Adrenal gland (tissue), 12 donors: Measurements from ENCODE around the gene ZNF775. TPM values are rescaled to one million over a fixed set of nuclear protein-coding genes. Genes with fewer than 3 reads are reported as not detected.

Source experiments
- DNase-seq, 7 donors: peaks; one replicate each; pipeline ENCODE4 v3.0.0-alpha.2; 2019 to 2020
- H3K27ac ChIP-seq, 5 donors: fragments of 200-600 bp; sonication (generic) in 4 of 5; 1 replicate in 3 of 5; 2 replicates in 2 of 5; pipeline versions ENCODE4 v1.5.1 to v1.8.0; 2016 to 2020; ENCODE audit warnings: mild to moderate bottlenecking in 1 of 5
- H3K27me3 ChIP-seq: fragments of 200-600 bp; 2 replicates; pipeline ENCODE4 v1.8.0; 2021
- H3K36me3 ChIP-seq, 2 donors: fragments of 200-600 bp; replicated peaks in 1 of 2; 1 replicate in 1 of 2; 2 replicates in 1 of 2; pipeline versions ENCODE4 v1.5.1 to v1.8.0; 2018 to 2022
- H3K4me1 ChIP-seq, 2 donors: fragments of 200-600 bp; replicated peaks in 1 of 2; 1 replicate in 1 of 2; 2 replicates in 1 of 2; pipeline versions ENCODE4 v1.5.1 to v1.8.0; 2018 to 2021
- H3K4me3 ChIP-seq, 4 donors: fragments of 200-600 bp; sonication (generic) in 3 of 4; one replicate each; pipeline ENCODE4 v1.5.1; 2016 to 2018
- H3K9me3 ChIP-seq, 3 donors: fragments of 200-600 bp; sonication (generic) in 1 of 3; replicated peaks in 1 of 3; 1 replicate in 2 of 3; 2 replicates in 1 of 3; pipeline versions ENCODE4 v1.5.1 to v1.8.0; 2016 to 2021
- POLR2A ChIP-seq, 2 donors: fragments of 450-650 bp; IDR thresholded peaks; one replicate each; pipeline ENCODE4 v1.6.1; 2017; ENCODE audit warnings: antibody characterized with exemption in 2 of 2, mild to moderate bottlenecking in 2 of 2, moderate library complexity in 1 of 2
- WGBS, 4 donors: extraction: QIAGEN DNeasy Blood & Tissue Kit in 2 of 4; methylation state at CpG; one replicate each; pipeline versions ENCODE4 v1.1.5 to v1.1.7; 2013 to 2017; 5-methylcytosine and 5-hydroxymethylcytosine counted together
- intact Hi-C, 2 donors: fragments of 100-400 bp; cut with DNase I; formaldehyde crosslinking; loops; one replicate each; pipeline versions ENCODE4 v1.14.1 to v1.15.0; 2022 to 2023
- polyA plus RNA-seq, 3 donors: library from polyadenylated mRNA; stranded (reverse); fragments of 200-250 nt in 2 of 3; fragments of 350-450 nt in 1 of 3; fragmentation: Illumina TruSeq in 1 of 3; extraction: RNeasy Lipid Tissue Mini Kit (QIAGEN cat#74804) in 1 of 3; gene quantifications; one replicate each; pipeline ENCODE4 v1.2.3, GENCODE V29; 2013 to 2014
- total RNA-seq, 9 donors: library from RNA; depleted of rRNA in 4 of 9; stranded (reverse); fragments of >200 nt in 4 of 9; fragments of 120-200 nt in 1 of 9; fragmentation: NEBNext Ultra II Directional in 1 of 9; extraction: Animal tissue kit (Norgen Biotek cat#: 25700) in 1 of 9; gene quantifications; one replicate each; pipeline versions ENCODE4 v1.1.0 to v1.2.4, GENCODE V29; 2013 to 2023
- TF ChIP-seq, protein P1 (sequence below), 6 experiments: fragments of 450-650 bp in 4 of 6; fragments of 200-600 bp in 2 of 6; sonication (generic) in 1 of 6; IDR thresholded peaks; 1 replicate in 5 of 6; 2 replicates in 1 of 6; pipeline versions ENCODE4 v1.5.1 to v1.8.0; 2016 to 2021; ENCODE audit warnings: antibody characterized with exemption in 6 of 6, mild to moderate bottlenecking in 2 of 6, moderate library complexity in 1 of 6
- donor health status: healthy with polysubstance abuse.
- donor health status: Bipolar disorder and iron deficiency.
- donor health status: DM: yes; HTN: yes; CAD: no.
- donor health status: DM: no; HTN: no; CAD: no.
- donor health status: DM: no; HTN: no; CAD: no.
- donor health status: DM: yes; HTN: yes; CAD: no.

ZNF775 gene
- total and polyA plus RNA-seq, 12 donors, result 0.26 to 13.9 (median 6.1) TPM

DNA sequence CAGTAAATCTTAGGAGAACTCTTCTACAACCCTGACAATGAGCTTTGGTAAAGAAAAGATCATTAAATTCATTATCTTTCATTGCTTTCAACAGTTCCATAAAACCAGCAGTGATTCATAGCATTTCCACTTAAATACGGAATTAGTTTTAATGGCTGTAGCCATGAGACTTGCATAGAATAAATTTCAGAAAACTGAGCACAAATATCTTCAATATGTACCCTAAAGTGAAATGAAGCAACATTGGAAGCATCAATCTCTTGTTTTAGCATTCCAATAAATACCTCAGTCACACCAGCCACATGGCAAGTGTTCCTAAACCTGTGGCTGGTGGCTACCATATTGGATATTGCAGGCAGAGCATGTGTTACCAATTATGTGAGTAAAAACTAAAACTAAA, 34.1 kb upstream of the ZNF775 start:
- Histone ChIP-seq H3K36me3 (no peaks in the 10 kb centered on the region), H3K4me1 (peaks cover 0 to 6% of the 10 kb centered on the region in 2 donors), H3K27ac (no peak overlapping the region), H3K9me3 (no peaks in the 10 kb centered on the region), H3K27me3 (no peaks in the 10 kb centered on the region), H3K4me3 (no peak overlapping the region)
- DNase-seq, result no peak
- WGBS, 4 donors, result 81 to 88% (median 86%) methylated on average over 1 of the region's 1 CpG
- no peak for TF ChIP-seq POLR2A (IDR thresholded peaks at IDR 0.05)
- TF ChIP-seq, protein P1, sequence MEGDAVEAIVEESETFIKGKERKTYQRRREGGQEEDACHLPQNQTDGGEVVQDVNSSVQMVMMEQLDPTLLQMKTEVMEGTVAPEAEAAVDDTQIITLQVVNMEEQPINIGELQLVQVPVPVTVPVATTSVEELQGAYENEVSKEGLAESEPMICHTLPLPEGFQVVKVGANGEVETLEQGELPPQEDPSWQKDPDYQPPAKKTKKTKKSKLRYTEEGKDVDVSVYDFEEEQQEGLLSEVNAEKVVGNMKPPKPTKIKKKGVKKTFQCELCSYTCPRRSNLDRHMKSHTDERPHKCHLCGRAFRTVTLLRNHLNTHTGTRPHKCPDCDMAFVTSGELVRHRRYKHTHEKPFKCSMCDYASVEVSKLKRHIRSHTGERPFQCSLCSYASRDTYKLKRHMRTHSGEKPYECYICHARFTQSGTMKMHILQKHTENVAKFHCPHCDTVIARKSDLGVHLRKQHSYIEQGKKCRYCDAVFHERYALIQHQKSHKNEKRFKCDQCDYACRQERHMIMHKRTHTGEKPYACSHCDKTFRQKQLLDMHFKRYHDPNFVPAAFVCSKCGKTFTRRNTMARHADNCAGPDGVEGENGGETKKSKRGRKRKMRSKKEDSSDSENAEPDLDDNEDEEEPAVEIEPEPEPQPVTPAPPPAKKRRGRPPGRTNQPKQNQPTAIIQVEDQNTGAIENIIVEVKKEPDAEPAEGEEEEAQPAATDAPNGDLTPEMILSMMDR (IDR thresholded peaks at IDR 0.05), result no peak
- intact Hi-C loops, result no loop called here

DNA sequence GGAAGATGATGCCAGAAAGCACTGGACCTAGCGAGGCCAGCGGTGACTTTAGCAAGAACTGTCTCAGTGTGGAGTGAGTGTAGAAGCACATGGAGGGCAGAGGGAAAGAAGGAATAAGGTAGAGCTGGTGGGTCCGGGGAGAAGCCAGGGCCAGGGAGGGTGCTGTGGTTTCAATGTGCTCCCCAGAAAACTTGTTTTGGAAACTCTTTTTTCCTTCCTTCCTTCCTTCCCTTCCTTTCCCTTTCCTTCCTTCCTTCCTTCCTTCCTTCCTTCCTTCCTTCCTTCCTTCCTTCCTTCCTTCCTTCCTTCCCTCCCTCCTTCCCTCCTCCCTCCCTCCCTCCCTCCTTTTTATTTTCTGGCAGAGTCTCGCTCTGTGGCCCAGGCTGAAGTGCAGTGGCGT, 32.2 kb upstream of the ZNF775 start:
- no peaks in the 10 kb centered on the region for H3K27me3 ChIP-seq
- no peak overlapping the region for H3K4me3 ChIP-seq
- H3K4me1 ChIP-seq, result peaks cover 0 to 4% of the 10 kb centered on the region in 2 donors
- H3K36me3 ChIP-seq, result no peaks in the 10 kb centered on the region
- H3K9me3 ChIP-seq, result no peaks in the 10 kb centered on the region
- DNase-seq, result no peak
- TF ChIP-seq, protein P1 (IDR thresholded peaks at IDR 0.05), result no peak
- no peak for TF ChIP-seq POLR2A (IDR thresholded peaks at IDR 0.05)
- 91 to 95% (median 93%) methylated on average over 5 of the region's 5 CpGs for WGBS, 4 donors
- intact Hi-C loops, result no loop called here
- no peak overlapping the region for H3K27ac ChIP-seq

- WGBS, 4 donors, result 68 to 78% (median 76%) methylated on average over 8 of the region's 8 CpGs
- TF ChIP-seq POLR2A (IDR thresholded peaks at IDR 0.05), result no peak
- TF ChIP-seq, protein P1 (IDR thresholded peaks at IDR 0.05), result no peak
- H3K27ac ChIP-seq, result no peak overlapping the region
- H3K9me3 ChIP-seq, result no peaks in the 10 kb centered on the region
- H3K27me3 ChIP-seq, result no peaks in the 10 kb centered on the region
- no peak overlapping the region for H3K4me3 ChIP-seq
- no peak for DNase-seq
- no peaks in the 10 kb centered on the region for H3K36me3 ChIP-seq
- H3K4me1 ChIP-seq, result peaks cover 0 to 3% of the 10 kb centered on the region in 2 donors
- intact Hi-C loops, result loop anchor here (5.0 to 10.0 kb wide), 2 partner anchors 63 to 66 kb away; no protein-coding TSS in a partner anchor
Observed at GRCh38 chr7:150351587-150352194, 27.4 kb upstream of the ZNF775 start.

DNA sequence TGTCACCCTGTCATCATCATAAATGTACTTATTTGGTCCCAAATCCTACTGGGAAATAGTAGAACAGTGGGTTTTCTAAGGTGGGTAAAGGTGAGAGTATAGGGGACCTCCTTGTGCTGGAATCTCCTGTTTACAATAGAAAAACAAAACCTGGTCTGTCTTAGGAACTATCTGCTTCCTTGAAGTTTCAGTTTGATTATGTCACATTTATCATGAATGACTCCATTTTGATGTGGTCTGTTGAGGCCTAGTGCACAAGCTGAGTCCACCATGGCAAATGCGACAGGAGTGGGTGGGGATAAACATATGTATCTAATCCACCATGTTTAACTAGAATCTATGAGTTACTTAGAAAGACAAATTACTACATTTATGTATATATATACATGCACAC, 23.5 kb upstream of the ZNF775 start:
- no peak overlapping the region for H3K4me3 ChIP-seq
- no peaks in the 10 kb centered on the region for H3K27me3 ChIP-seq
- intact Hi-C loops, result loop anchor here in 1 of 2 donors (10.0 kb wide), 1 partner anchor 59 kb away; no protein-coding TSS in a partner anchor
- peaks cover 0 to 3% of the 10 kb centered on the region in 2 donors for H3K4me1 ChIP-seq
- H3K27ac ChIP-seq, result peak overlapping the region in 3 of 5 donors; percentile 32 to 41 (median 38)
- 80 to 90% (median 85%) methylated on average over 1 of the region's 1 CpG for WGBS, 4 donors
- no peaks in the 10 kb centered on the region for H3K36me3 ChIP-seq
- DNase-seq, result no peak
- no peak for TF ChIP-seq POLR2A (IDR thresholded peaks at IDR 0.05)
- TF ChIP-seq, protein P1 (IDR thresholded peaks at IDR 0.05), result no peak
- H3K9me3 ChIP-seq, result no peaks in the 10 kb centered on the region
